Neuron (in vitro differentiated cells): ENCODE results near the gene CRYZL1.
"Not testable (repeated sequence)": the region's sequence is repeated elsewhere in the genome, so short reads cannot be mapped to it uniquely, and the experiment has no call there.

Experiments
- H2AFZ ChIP-seq: one replicate; pipeline ENCODE4 v1.6.1; 2013; ENCODE audit warnings: low read depth, mild to moderate bottlenecking, inconsistent platforms, low read length, moderate library complexity
- H3K27me3 ChIP-seq: one replicate; pipeline ENCODE4 v1.6.1; 2013; ENCODE audit warnings: low read length; ENCODE audit not compliant: insufficient read depth
- H3K36me3 ChIP-seq: one replicate; pipeline ENCODE4 v1.6.1; 2013; ENCODE audit warnings: low read length; ENCODE audit not compliant: insufficient read depth
- H3K4me1 ChIP-seq: one replicate; pipeline ENCODE4 v1.6.1; 2013; ENCODE audit warnings: low read length; ENCODE audit not compliant: insufficient read depth
- H3K4me3 ChIP-seq: 2 replicates; pipeline ENCODE4 v1.5.1; 2013; ENCODE audit warnings: mild to moderate bottlenecking, low read length, moderate library complexity
- H3K9me3 ChIP-seq: one replicate; pipeline ENCODE4 v1.6.1; 2013; ENCODE audit warnings: low read length

CRYZL1 gene

GRCh38 chr21:33642027-33642895 is 720 bp upstream of the CRYZL1 start, which contains the start of gene ITSN1:
TSS of gene ITSN1 (plus strand) at chr21:33642501. CDS start at chr21:33718829, 76,328 bp downstream.
- peak within 1 kb of the TSS; percentile 70 for H3K4me3 ChIP-seq
- H3K4me1 ChIP-seq = peaks cover 14% of the 10 kb centered on the region
- H2AFZ ChIP-seq = peak within 1 kb of the TSS; percentile 41
- H3K36me3 ChIP-seq = peaks cover 13% of the 10 kb centered on the region
- no peaks in the 10 kb centered on the region for H3K27me3 ChIP-seq
- no peaks in the 10 kb centered on the region for H3K9me3 ChIP-seq

DNA sequence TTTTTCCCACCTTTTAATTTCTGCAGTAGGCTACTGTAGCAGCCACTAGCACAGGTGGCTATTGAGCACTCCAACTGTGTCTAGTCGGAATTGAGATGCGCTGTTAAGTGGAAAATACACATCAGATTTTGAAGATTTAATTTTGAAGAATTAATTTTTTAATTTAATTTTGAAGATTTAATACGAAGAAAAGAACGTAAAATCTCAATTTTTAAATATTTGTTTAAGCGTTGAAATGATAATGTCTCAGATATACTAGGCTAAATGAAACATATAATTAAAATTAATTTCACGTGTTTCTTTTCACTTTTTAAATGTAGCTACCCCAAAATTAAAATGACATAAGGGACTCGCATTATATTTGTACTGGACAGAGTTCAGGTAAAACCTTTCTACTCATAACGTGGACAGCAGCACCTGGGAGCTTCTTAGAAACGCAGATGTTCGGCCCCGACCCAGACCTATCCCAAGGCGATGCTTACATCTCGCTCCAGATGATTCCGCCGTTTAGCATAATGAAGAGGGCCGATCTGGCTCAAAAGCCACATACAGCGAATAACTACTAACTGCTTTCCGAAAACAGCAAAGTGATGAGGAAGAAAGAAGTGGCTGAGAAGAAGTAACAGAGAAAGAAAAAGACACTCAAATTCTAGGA is 717 bp downstream of the CRYZL1 start:
- Histone ChIP-seq H3K4me3 (peak overlapping the region; percentile 70), H3K36me3 (peaks cover 16% of the 10 kb centered on the region), H2AFZ (peak overlapping the region; percentile 41), H3K4me1 (peaks cover 14% of the 10 kb centered on the region), H3K27me3 (no peaks in the 10 kb centered on the region), H3K9me3 (no peaks in the 10 kb centered on the region)

DNA sequence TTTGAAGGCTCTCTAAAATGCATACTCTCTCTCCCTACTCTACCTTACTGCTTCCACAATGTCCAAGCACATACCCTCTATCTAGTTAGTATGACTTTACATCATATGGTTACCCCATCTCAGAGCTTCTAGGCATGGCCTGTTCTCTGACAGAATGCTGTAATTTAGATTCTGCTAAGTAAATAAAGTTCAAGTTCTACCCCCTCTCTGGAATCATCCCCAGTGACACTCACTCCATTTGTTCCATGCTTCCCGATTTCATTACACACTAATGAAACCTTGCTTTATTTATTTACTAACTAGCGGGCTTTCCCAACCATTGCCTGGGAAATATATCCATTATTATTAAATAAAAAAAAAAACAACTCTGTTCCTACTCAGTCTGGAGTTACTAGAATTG is 7.3 kb downstream of the CRYZL1 start:
- H3K4me3 ChIP-seq = no peak overlapping the region
- H3K4me1 ChIP-seq = no peaks in the 10 kb centered on the region
- no peak overlapping the region for H2AFZ ChIP-seq
- peaks cover 4% of the 10 kb centered on the region for H3K9me3 ChIP-seq
- no peaks in the 10 kb centered on the region for H3K27me3 ChIP-seq
- peaks cover 52% of the 10 kb centered on the region for H3K36me3 ChIP-seq

- not testable (repeated sequence) for H3K4me1 ChIP-seq, H2AFZ ChIP-seq, H3K4me3 ChIP-seq, H3K27me3 ChIP-seq, H3K9me3 ChIP-seq
- peaks cover 49% of the 10 kb centered on the region for H3K36me3 ChIP-seq
Observed at GRCh38 chr21:33626151-33626550, 15.4 kb downstream of the CRYZL1 start.

- Histone ChIP-seq H3K4me3 (no peak overlapping the region), H3K9me3 (no peaks in the 10 kb centered on the region), H3K27me3 (no peaks in the 10 kb centered on the region), H3K4me1 (peaks cover 7% of the 10 kb centered on the region), H3K36me3 (peaks cover 45% of the 10 kb centered on the region), H2AFZ (no peak overlapping the region)
Observed at GRCh38 chr21:33622253-33622652, 19.3 kb downstream of the CRYZL1 start.

DNA sequence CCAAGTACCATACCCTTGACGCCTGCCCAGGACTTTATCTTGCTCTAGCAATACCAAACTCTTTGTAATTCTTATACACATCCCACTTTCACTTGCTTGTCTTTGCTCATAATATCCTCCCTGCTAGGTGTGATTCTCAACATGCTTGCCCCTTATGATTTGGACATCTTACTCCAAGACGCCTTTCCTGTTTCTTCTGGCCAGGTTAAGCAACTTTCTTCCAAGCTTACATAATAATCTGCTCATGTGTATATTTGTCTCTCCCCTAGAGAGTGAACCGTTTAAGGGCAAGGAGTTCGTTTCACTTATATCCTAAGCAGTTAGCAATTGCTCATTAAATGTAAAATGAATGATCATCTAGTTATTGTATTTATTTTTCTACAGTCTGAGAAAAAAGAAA is 21.8 kb downstream of the CRYZL1 start:
- H2AFZ ChIP-seq = no peak overlapping the region
- H3K4me3 ChIP-seq = no peak overlapping the region
- H3K36me3 ChIP-seq = peaks cover 55% of the 10 kb centered on the region
- no peaks in the 10 kb centered on the region for H3K9me3 ChIP-seq
- H3K27me3 ChIP-seq = no peaks in the 10 kb centered on the region
- H3K4me1 ChIP-seq = peaks cover 7% of the 10 kb centered on the region

DNA sequence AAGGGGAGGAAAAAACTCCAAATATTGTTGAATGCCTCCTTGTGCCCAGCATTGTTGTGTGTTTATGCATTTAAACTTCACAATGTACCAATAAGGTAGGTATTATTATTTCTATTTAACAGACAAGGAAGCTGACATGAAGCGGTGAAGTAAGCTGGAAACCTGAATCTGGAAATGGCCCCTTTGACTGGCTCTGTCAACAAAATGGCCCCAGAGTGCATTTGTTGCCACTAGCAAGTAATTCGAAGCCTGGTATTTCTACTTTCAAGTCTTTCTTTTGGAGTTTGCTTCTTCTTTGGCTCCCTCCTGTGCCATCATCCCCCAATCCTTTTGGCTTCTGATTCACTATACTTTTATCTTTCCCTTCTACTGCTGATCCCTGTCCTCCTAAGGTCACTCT is 23.1 kb downstream of the CRYZL1 start:
- H3K9me3 ChIP-seq = no peaks in the 10 kb centered on the region
- H3K4me3 ChIP-seq = no peak overlapping the region
- H3K27me3 ChIP-seq = no peaks in the 10 kb centered on the region
- no peak overlapping the region for H2AFZ ChIP-seq
- peaks cover 7% of the 10 kb centered on the region for H3K4me1 ChIP-seq
- H3K36me3 ChIP-seq = peaks cover 51% of the 10 kb centered on the region

GRCh38 chr21:33617565-33617964 is 24.0 kb downstream of the CRYZL1 start:
- not testable (repeated sequence) for H3K9me3 ChIP-seq, H3K27me3 ChIP-seq, H3K4me1 ChIP-seq, H2AFZ ChIP-seq, H3K4me3 ChIP-seq
- peaks cover 55% of the 10 kb centered on the region for H3K36me3 ChIP-seq

GRCh38 chr21:33611006-33611744 is 30.4 kb downstream of the CRYZL1 start:
- Histone ChIP-seq H3K36me3 (peaks cover 53% of the 10 kb centered on the region), H3K4me3 (no peak overlapping the region), H3K9me3 (no peaks in the 10 kb centered on the region), H2AFZ (no peak overlapping the region), H3K4me1 (no peaks in the 10 kb centered on the region), H3K27me3 (no peaks in the 10 kb centered on the region)

GRCh38 chr21:33608559-33608958 is 33.0 kb downstream of the CRYZL1 start:
- H3K9me3 ChIP-seq = no peaks in the 10 kb centered on the region
- H3K27me3 ChIP-seq = no peaks in the 10 kb centered on the region
- H3K4me3 ChIP-seq = no peak overlapping the region
- no peak overlapping the region for H2AFZ ChIP-seq
- peaks cover 52% of the 10 kb centered on the region for H3K36me3 ChIP-seq
- no peaks in the 10 kb centered on the region for H3K4me1 ChIP-seq

DNA sequence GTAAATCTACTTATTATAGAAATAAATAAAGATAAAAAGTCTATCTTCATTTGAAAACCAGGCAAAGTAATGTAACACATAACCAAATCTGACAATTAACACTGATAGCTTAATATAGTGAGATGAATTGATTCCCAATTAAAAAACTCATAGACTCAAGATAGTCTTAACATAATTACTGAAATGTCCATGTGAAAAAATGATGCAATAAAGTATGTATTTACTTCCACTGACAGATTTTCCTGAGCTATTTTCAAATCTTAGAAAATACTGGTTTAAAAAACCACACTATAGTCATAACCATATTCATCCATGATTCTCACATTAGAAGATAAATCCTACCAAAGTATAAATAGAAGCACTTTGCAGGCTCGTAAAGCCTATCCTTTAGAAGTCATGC is 43.5 kb downstream of the CRYZL1 start:
- H3K9me3 ChIP-seq = no peaks in the 10 kb centered on the region
- H2AFZ ChIP-seq = no peak overlapping the region
- H3K27me3 ChIP-seq = no peaks in the 10 kb centered on the region
- no peak overlapping the region for H3K4me3 ChIP-seq
- H3K4me1 ChIP-seq = no peaks in the 10 kb centered on the region
- peaks cover 68% of the 10 kb centered on the region for H3K36me3 ChIP-seq

DNA sequence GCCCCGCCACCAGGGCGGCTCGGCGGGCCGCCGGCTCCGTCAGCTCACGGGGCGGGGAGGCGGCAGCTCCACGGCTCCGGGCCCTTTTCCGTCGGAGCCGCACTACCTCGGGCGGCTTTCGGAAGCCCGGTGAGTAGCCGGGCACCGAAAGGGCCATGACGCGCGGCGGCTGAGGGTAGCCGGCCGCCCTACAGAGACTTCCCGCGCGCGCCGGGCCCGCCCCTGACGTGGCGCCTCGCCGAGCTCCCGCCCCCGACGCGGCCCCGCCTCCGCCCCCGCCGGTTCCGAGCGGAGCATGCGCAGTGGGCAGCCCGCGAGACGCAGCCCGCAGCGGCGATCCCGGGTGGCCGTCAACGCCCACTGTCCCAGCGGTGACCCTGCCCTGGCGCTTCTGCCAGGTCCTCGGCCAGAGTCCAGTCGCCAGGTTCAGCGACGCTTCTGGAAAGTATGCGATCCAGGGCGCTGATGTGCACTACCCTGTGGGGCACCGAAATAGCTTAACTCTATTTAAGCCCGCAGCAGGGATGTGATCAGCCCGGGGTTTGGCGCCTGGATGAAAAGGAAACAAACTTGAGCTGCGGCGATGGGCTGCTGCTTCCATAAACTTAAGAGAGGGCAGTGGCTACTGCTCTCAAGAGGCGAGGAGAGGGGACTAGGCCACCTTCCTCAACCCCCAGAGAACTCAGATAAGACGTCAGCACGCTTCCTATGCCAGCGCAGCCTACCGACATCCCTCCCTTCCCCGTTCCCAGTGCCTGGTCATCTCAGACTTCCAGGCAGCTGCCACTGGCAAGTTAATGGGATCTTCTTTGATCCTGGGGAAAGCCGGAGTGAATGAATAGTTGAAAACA is 52.8 kb downstream of the CRYZL1 start, which contains the start of gene DONSON:
DONSON (minus strand) TSS at position 200 of the 851 bp plus-strand sequence; CDS start at position 157, 43 bp downstream.
- H3K9me3 ChIP-seq = no peaks in the 10 kb centered on the region
- peaks cover 11% of the 10 kb centered on the region for H3K4me1 ChIP-seq
- H3K27me3 ChIP-seq = no peaks in the 10 kb centered on the region
- peak within 1 kb of the TSS; percentile 60 for H3K4me3 ChIP-seq
- H3K36me3 ChIP-seq = peaks cover 28% of the 10 kb centered on the region
- H2AFZ ChIP-seq = peak within 1 kb of the TSS; percentile 95
